Fibroblast of peridontal ligament (primary cell): ENCODE results near the gene CLCN2.
A peak's percentile ranks its signal among the peaks of the same experiment; 100 is the strongest.

Experiments
- DNase-seq: peaks from one replicate; pipeline ENCODE4 v3.0.0-alpha.2; 2010; ENCODE audit errors: extremely low read depth

Gene CLCN2

DNA sequence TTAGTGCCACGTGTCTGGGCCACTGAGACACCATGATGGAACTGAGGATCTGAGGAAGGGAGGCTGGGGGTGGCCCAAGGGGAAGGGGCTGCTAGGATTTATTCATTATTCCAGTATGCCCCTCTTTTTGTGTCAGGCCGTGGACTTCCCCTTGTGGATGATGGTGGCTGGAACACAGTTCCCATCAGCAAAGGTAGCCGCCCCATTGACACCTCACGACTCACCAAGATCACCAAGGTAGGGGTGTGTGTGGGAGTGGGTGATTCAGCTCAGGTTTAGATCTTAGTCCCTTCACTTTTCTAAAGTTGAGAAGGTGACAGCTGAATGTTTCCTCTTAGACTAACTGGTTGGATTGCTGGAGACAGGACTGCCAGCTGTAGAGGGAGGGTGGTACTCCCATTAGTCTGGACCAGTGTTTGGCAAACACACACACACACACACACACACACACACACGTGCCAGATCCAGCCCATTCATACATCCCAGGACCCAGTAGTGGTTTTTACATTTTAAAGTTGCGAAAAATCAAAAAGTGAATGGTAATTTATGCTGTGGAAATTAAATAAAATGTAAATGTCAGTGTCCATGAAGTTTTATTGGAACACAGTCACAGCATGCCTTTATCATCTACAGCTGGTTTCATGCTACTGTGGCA lies 35.6 kb downstream of the CLCN2 start:
- DNase-seq: no peak

GRCh38 chr3:184325269-184325668 lies 36.1 kb downstream of the CLCN2 start:
- DNase-seq: no peak

GRCh38 chr3:184323696-184324095 lies 37.7 kb downstream of the CLCN2 start:
- no peak for DNase-seq

DNA sequence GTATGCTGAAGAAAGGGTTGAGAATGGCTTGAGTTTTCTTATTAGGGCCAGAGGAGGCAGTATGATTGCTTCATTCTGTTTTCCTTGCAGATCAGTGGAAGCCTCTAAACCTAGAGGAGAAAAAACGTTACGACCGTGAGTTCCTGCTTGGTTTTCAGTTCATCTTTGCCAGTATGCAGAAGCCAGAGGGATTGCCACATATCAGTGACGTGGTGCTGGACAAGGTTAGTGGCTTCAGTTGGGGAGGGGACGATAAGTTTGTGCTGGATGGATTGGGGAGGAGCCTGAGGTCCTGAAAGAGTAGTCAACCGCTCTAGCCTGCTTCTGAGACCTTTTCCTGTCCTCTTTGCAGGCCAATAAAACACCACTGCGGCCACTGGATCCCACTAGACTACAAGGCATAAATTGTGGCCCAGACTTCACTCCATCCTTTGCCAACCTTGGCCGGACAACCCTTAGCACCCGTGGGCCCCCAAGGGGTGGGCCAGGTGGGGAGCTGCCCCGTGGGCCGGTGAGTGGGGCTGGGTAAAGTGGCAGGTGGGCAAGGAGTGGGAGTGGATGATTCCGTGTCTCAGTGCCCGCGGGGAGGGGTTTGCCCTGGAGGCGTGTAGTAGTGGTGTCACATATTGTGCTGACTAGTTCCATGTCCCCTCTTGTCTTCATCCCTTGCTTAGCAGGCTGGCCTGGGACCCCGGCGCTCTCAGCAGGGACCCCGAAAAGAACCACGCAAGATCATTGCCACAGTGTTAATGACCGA lies 38.5 kb downstream of the CLCN2 start:
- DNase-seq: no peak

DNA sequence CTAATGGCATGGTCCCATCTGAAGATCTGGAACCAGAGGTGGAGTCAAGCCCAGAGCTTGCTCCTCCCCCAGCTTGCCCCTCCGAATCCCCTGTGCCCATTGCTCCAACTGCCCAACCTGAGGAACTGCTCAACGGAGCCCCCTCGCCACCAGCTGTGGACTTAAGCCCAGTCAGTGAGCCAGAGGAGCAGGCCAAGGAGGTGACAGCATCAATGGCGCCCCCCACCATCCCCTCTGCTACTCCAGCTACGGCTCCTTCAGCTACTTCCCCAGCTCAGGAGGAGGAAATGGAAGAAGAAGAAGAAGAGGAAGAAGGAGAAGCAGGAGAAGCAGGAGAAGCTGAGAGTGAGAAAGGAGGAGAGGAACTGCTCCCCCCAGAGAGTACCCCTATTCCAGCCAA lies 39.7 kb downstream of the CLCN2 start:
- DNase-seq: no peak

GRCh38 chr3:184320104-184320445 lies 41.3 kb downstream of the CLCN2 start:
- DNase-seq: peak; percentile 97

- no peak for DNase-seq
Observed at GRCh38 chr3:184317201-184317600, 44.2 kb downstream of the CLCN2 start.

DNA sequence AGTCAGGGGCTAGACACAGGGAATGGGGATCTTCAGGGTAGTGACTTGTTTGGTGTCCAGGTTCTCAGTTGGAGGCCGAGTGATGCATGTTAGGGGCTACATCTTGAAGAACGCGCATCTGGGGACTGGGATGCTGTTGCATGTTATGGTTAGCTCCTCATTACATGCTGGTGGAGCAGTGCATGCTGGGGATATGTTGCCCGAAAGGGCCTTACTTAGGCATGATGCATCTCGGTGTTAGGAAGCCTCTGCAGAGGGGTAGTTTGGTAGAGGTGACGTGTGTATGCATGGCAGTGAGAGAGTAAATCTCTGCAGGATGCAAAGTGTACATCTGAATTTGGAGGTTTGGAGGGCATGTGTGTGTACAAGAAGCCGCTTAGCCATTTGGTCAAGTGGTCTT lies 44.6 kb downstream of the CLCN2 start:
- no peak for DNase-seq

DNA sequence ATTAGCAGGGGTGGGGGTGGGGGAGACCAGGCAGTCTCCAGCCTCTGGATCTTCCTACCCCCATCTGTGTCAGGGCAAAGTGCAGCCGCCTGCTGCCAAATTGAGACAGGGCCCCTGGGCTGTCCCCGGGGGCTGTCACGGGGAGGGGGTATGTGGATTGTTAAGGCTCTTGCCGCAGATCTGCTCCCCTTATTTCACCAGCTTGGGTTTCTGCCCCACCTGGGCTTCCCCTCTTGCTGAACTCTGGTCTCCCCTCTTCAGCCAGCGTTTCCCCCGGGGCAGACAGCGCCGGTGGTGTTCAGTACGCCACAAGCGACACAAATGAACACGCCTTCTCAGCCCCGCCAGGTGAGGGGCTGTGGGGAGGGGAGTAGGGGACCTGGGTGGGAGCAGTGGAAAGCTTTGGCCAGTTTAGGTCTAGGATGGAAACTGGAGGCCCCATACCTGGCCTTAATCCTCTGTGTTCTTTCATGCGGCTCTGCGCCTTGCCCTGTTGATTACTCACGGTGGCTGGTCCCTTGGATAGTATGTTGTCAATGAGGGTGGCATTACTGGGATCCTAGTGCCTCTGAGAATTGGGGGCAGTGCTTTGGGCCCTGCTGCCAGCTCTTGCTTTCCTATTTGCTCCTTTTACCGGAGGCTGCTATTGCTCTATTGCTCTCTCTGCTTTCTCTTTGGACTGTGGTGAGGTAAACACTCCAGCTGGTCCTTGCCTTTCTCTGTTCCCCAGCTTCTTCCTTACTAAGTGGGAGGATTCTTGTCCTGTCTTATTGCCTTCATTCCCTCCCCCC lies 45.3 kb downstream of the CLCN2 start:
- no peak for DNase-seq

DNA sequence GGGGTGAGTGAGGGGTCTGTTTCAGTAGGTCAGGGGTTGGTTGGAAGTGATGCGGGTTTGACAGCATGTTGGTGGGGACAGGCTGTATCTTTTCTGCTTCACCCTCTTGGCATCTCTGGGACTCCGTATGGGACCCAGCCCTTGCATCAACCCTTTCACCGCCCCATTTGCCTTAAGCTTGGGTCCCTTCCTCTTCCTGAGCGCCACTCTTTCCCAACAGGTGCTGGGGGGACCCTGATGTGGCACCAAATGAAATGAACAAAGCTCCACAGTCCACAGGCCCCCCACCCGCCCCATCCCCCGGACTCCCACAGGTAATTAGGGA lies 45.9 kb downstream of the CLCN2 start:
- no peak for DNase-seq

- DNase-seq: peak; percentile 75
Observed at GRCh38 chr3:184314700-184315542, 46.5 kb downstream of the CLCN2 start.

- peak; percentile 91 for DNase-seq
Observed at GRCh38 chr3:184314363-184314699, 47.1 kb downstream of the CLCN2 start, which contains the start of gene EIF4G1. TSS of gene EIF4G1 (plus strand) at chr3:184314606. CDS start at chr3:184315797, 1,191 bp downstream.

DNA sequence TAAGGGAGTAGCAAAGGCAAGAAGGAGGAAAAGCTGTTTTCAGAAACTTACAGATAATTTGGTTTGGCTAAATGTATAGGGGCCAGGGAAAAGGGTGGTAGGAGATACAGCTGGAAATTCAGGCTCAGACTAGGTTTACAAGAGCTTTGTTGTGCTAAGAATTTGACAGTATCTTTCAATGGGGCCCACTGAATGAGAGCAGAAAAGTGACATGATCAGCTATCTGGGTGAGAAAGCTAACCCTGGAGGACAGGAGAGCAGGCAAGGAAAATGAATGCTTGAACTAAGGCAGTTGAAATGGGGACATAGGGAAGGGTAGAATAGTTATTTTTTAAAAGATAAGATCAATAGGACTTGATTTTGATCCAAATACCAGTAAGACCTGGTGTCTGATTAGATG lies 49.8 kb downstream of the CLCN2 start:
- DNase-seq: no peak

DNA sequence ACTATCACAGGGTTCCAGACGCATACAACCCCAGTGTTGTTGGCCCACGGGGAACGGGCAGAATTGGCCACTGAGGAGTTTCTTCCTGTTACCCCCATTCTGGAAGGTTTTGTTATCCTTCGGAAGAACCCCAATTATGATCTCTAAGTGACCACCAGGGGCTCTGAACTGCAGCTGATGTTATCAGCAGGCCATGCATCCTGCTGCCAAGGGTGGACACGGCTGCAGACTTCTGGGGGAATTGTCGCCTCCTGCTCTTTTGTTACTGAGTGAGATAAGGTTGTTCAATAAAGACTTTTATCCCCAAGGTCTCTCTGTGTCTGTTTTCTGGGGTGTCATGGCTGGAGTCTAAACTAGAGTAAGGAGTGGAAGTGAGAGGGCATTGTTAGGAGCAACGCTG lies 52.7 kb downstream of the CLCN2 start:
- no peak for DNase-seq

DNA sequence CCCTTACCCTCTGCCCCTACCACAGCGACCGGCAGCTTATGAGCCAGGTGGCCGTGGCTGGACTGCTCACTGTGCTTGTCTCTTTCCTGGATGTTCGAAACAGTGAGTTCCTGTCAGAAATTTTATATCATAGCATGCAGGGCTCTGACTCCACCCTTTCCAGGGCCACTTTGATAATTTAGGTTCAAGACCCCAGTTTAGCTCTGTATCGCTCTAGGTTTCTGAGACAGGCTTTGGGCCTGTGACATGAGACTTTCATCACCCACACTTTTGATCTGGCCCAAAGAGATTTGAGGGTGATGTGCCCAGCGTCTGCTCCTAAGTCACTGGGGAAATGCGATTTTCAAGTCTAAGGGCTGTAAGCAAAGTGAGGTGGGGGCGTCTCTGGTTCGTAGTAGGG lies 53.5 kb downstream of the CLCN2 start:
- DNase-seq: no peak

GRCh38 chr3:184306341-184306972 lies 54.9 kb downstream of the CLCN2 start:
- no peak for DNase-seq

DNA sequence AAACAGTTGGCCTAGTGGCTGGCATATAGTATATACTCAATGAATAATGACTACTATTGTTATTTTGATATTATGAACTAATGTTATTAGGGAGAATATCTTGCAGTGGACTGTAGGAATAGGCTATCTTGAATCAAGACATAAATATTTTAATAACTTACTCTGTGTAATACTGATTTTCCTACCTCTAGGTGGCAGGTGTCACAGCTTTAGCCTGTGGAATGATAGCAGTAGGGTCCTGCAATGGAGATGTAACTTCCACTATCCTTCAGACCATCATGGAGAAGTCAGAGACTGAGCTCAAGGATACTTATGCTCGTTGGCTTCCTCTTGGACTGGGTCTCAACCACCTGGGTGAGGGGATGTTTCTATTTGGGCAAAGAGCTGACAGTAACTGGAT lies 55.8 kb downstream of the CLCN2 start:
- peak; percentile 25 for DNase-seq

DNA sequence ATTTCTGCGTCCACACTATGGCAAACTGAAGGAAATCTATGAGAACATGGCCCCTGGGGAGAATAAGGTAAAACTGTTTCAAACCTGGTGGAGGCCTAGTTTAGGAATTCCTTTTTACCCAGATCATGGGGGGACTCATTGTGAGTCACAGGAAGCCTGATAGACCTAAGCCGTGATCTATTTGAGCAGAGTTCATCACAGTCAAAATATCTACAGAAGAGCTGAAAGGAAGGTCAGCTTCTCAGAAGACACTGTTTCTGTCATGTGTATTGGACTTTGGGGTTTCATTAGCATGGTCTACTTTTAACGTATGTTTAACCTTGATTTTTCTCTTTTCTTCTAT lies 61.1 kb downstream of the CLCN2 start:
- DNase-seq: no peak

DNA sequence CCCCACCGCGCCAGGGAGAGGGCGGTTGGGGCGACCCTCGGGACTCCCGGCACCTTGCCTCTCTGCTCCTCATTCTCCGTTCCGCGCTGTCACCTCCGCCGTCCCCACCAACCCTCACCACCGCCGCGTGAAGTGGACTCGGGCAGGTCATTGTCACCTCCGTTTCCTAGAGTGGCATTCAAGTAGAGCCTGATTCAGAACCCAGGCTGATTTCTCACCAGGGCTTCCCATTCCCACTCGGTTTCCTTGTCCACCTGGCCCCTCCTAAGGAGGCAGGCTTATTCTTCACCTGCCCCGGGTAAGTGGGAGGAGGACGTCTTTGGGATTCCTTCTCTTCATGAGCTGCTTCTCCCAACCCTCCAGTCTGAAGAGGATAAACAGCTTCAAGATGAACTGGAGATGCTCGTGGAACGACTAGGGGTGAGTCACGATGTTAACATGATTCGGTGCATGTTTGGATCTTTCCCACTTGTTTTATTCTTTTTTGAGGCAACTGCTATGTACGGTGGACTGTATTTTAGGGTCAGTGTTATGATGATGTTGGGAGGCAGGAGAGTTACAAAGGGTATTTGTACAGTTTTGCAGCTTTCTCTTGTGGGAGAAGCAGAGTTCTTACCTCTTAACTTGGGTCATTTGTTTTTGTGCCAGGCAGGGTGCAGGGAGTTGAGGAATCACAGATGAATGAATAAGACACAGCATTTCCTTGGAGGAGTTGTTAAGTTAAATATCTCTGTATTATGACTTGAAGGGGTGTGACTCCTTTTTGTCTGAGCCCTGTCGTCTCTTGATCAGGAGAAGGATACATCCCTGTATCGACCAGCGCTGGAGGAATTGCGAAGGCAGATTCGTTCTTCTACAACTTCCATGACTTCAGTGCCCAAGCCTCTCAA lies 61.7 kb downstream of the CLCN2 start:
- peak; percentile 51 for DNase-seq

DNA sequence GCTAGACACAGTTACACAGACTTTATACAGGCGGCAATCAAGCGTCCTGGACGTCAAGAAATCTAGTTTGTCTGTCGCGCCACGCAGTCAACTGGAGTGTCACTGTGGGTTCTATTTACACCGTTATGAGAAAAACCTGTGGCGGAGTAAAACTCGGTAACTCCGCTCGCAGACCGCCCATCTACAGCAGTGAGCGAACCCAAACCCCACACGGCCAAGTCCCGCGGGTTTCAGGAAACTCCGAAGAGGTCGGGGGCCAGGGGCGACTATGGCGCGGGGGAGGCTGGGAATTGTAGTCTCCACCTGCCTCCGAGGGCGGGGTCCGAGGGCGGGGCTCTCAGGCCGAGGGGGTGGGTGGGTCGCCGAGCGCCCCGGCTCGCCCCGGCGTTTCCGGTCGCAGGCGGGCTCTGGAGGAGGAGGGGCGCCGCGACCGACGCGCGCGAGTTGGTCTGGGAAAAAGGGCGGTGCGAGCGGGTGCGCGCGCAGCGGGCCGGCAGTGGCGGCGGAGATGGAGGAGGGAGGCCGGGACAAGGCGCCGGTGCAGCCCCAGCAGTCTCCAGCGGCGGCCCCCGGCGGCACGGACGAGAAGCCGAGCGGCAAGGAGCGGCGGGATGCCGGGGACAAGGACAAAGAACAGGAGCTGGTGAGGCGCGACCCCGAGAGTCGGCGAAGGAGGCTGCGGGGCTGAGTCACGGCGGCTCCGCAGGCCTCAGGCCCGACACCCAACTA lies 62.5 kb downstream of the CLCN2 start, which contains the start of gene PSMD2:
PSMD2 (plus strand) TSS at position 483 of the 729 bp plus-strand sequence; CDS start at position 509, 26 bp downstream.
- peak; percentile 94 for DNase-seq
